K562 (cell line): ENCODE results near the gene FAM227B. TPM values are rescaled to one million over a fixed set of nuclear protein-coding genes. Genes with fewer than 3 reads are reported as not detected.
A peak's percentile ranks its signal among the peaks of the same experiment; 100 is the strongest.

Experiments
- BACH1 ChIP-seq: fragments of 200-800 bp; sonication (Bioruptor generic); IDR thresholded peaks from 2 replicates; pipeline ENCODE4 v1.6.1; 2016; ENCODE audit warnings: missing genetic modification characterization, missing compliant biosample characterization
- FOXM1 ChIP-seq, 2 experiments: fragments of 450-650 bp in 1 of 2; sonication (generic) in 1 of 2; formaldehyde crosslinking in 1 of 2; IDR thresholded peaks; 2 replicates each; pipeline versions ENCODE4 v1.6.1 to v1.9.0; 2017 to 2022; ENCODE audit warnings: low read depth in 2 of 2, mild to moderate bottlenecking in 2 of 2, missing genetic modification reagents in 1 of 2, moderate library complexity in 1 of 2
- GABPA ChIP-seq: fragments of 200-800 bp; sonication (Bioruptor generic); conservative IDR thresholded peaks from 2 replicates; pipeline ENCODE4 v1.6.1; 2016; ENCODE audit warnings: low read depth, missing genetic modification characterization, missing compliant biosample characterization
- HLTF ChIP-seq: fragments of 450-650 bp; IDR thresholded peaks from 2 replicates; pipeline ENCODE4 v1.6.1; 2016
- KAT2B ChIP-seq: IDR thresholded peaks from one replicate; pipeline ENCODE4 v1.6.1; 2012; ENCODE audit warnings: low read depth, mild to moderate bottlenecking, control low read depth, inconsistent platforms, low read length, moderate library complexity
- MITF ChIP-seq: IDR thresholded peaks from 2 replicates; pipeline ENCODE4 v1.6.1; 2014; ENCODE audit warnings: antibody characterized with exemption
- NFIC ChIP-seq: fragments of 450-650 bp; IDR thresholded peaks from 2 replicates; pipeline ENCODE4 v1.6.1; 2017; ENCODE audit warnings: mild to moderate bottlenecking, inconsistent platforms
- POLR2H ChIP-seq: IDR thresholded peaks from 2 replicates; pipeline ENCODE4 v1.6.1; 2016; ENCODE audit warnings: missing genetic modification characterization, low read depth, mild to moderate bottlenecking, control low read depth, missing compliant biosample characterization, moderate library complexity
- PRMT5 ChIP-seq: sonication (generic); formaldehyde crosslinking; IDR thresholded peaks from 2 replicates; pipeline ENCODE4 v1.5.0; 2020; ENCODE audit warnings: missing genetic modification reagents
- RBFOX2 ChIP-seq: fragments of 200-400 bp; formaldehyde crosslinking; IDR thresholded peaks from 2 replicates; pipeline ENCODE4 v1.6.1; 2017; ENCODE audit warnings: low read depth, mild to moderate bottlenecking, low read length, moderate library complexity
- RCOR1 ChIP-seq, 2 experiments: IDR thresholded peaks; 2 replicates each; pipeline ENCODE4 v1.6.1; 2012; ENCODE audit warnings: low read depth in 2 of 2, low read length in 2 of 2, borderline replicate concordance in 1 of 2, improper control_type of control experiment in 1 of 2
- SMARCC2 ChIP-seq: fragments of 450-650 bp; IDR thresholded peaks from 2 replicates; pipeline ENCODE4 v1.6.1; 2017; ENCODE audit warnings: antibody characterized with exemption, moderate library complexity, mild to moderate bottlenecking, low read depth
- ZNF282 ChIP-seq: sonication (generic); formaldehyde crosslinking; IDR thresholded peaks from 2 replicates; pipeline ENCODE4 v1.8.1; 2023; ENCODE audit warnings: missing genetic modification reagents
- polyA plus RNA-seq, 8 experiments: library from polyadenylated mRNA; depleted of rRNA in 4 of 8; stranded (reverse) in 5 of 8; unstranded in 3 of 8; fragments of >200 nt; fragmentation: Nextera tagmentation in 2 of 8; fragmentation: Illumina TruSeq in 1 of 8; extraction: Ambion mirVana in 2 of 8; extraction: Trizol in 1 of 8; gene quantifications; 2 replicates each; pipeline versions ENCODE4 v1.2.1 to v1.2.3, GENCODE V29; 2011 to 2014; ENCODE audit warnings: inconsistent platforms in 1 of 8, missing spikeins in 1 of 8
- total RNA-seq, 7 experiments: library from RNA; depleted of rRNA in 6 of 7; stranded (reverse); fragments of >200 nt in 6 of 7; fragmentation: Illumina TruSeq in 2 of 7; extraction: Trizol in 2 of 7; gene quantifications; 2 replicates each; pipeline versions ENCODE4 v1.2.1 to v1.2.3, GENCODE V29; 2011 to 2021; ENCODE audit warnings: low replicate concordance in 1 of 7
- TF ChIP-seq, protein P1 (sequence below): sonication (generic); IDR thresholded peaks from 2 replicates; pipeline ENCODE4 v1.6.1; 2016

FAM227B gene
- total and polyA plus RNA-seq, 9 of the 15 experiments (the other 6 are each of a cell fraction or from before 2014, with no cell fraction given): 5.1 to 12.5 (median 11.2) TPM

GRCh38 chr15:49620658-49621368 lies at the start of gene FAM227B, which contains the start of gene DTWD1 (continued):
- TF ChIP-seq NFIC: peak; percentile 66
- peak; percentile 75; the same call in 1 of the 2 replicates for TF ChIP-seq HLTF
- no peak for TF ChIP-seq SMARCC2
- peak; percentile 94 for TF ChIP-seq GABPA
- TF ChIP-seq PRMT5: no peak
- TF ChIP-seq, protein P1, sequence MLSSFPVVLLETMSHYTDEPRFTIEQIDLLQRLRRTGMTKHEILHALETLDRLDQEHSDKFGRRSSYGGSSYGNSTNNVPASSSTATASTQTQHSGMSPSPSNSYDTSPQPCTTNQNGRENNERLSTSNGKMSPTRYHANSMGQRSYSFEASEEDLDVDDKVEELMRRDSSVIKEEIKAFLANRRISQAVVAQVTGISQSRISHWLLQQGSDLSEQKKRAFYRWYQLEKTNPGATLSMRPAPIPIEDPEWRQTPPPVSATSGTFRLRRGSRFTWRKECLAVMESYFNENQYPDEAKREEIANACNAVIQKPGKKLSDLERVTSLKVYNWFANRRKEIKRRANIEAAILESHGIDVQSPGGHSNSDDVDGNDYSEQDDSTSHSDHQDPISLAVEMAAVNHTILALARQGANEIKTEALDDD: no peak
- no peak for TF ChIP-seq FOXM1 (IDR thresholded peaks at IDR 0.05; ENCODE audit: low read depth)
- peak; percentile 84; the same call in 1 of the 2 replicates for TF ChIP-seq FOXM1 (CRISPR knock-in tag; IDR thresholded peaks at IDR 0.05; ENCODE audit: low read depth)
- no peak for TF ChIP-seq BACH1 (tag)
- peak; percentile 52; the same call in 1 of the 2 replicates for TF ChIP-seq MITF
- TF ChIP-seq RCOR1 (IDR thresholded peaks at IDR 0.05; ENCODE audit: borderline replicate concordance in 1 of 2, low read depth in 2 of 2, low read length in 2 of 2): peak; percentile 41 to 64; a peak in 2 of 4 replicates
- peak; percentile 86 for TF ChIP-seq POLR2H (tag)
- peak; percentile 53 for TF ChIP-seq KAT2B
- no peak for TF ChIP-seq ZNF282 (CRISPR knock-in tag)
- TF ChIP-seq RBFOX2: peak; percentile 96
